GM19452 (cell line): ENCODE results near the gene TYMP.
"Not testable (repeated sequence)": the region's sequence is repeated elsewhere in the genome, so short reads cannot be mapped to it uniquely, and the experiment has no call there.

Experiments
- ATAC-seq: cut with Tn5 transposase; IDR thresholded peaks from one replicate; pipeline ENCODE4 v1.9.1; 2021; ENCODE audit not compliant: unreplicated experiment

The TYMP gene

GRCh38 chr22:50542416-50542927 lies 12.7 kb upstream of the TYMP start:
- ATAC-seq: peak; percentile 36

- ATAC-seq: not testable (repeated sequence)
Measured at GRCh38 chr22:50541667-50542026, 11.8 kb upstream of the TYMP start.

GRCh38 chr22:50540381-50540780 lies 10.6 kb upstream of the TYMP start:
- ATAC-seq: no peak

- no peak for ATAC-seq
Measured at GRCh38 chr22:50537765-50538164, 8.0 kb upstream of the TYMP start.

- ATAC-seq: no peak
Measured at GRCh38 chr22:50536226-50536625, 6.4 kb upstream of the TYMP start.

GRCh38 chr22:50535113-50535512 lies 5.3 kb upstream of the TYMP start:
- ATAC-seq: no peak

- ATAC-seq: not testable (repeated sequence)
Measured at GRCh38 chr22:50533856-50534711, 4.3 kb upstream of the TYMP start.

- ATAC-seq: no peak
Measured at GRCh38 chr22:50532824-50533796, 3.3 kb upstream of the TYMP start.

- no peak for ATAC-seq
Measured at GRCh38 chr22:50531962-50532674, 2.3 kb upstream of the TYMP start.

- no peak for ATAC-seq
Measured at GRCh38 chr22:50531546-50531961, 1.7 kb upstream of the TYMP start.

GRCh38 chr22:50530877-50531545 lies 1.2 kb upstream of the TYMP start:
- no peak for ATAC-seq

- no peak for ATAC-seq
Measured at GRCh38 chr22:50530580-50530876, 716 bp upstream of the TYMP start.

GRCh38 chr22:50529416-50529896 lies 356 bp downstream of the TYMP start:
- ATAC-seq: no peak

- ATAC-seq: no peak
Measured at GRCh38 chr22:50528682-50529415, 963 bp downstream of the TYMP start.

- no peak for ATAC-seq
Measured at GRCh38 chr22:50527921-50528681, 1.7 kb downstream of the TYMP start.

- ATAC-seq: no peak
Measured at GRCh38 chr22:50526834-50527801, 2.7 kb downstream of the TYMP start.

- ATAC-seq: peak; percentile 21
Measured at GRCh38 chr22:50526108-50526833, 3.5 kb downstream of the TYMP start.

GRCh38 chr22:50525858-50526107 lies 4.0 kb downstream of the TYMP start:
- no peak for ATAC-seq
